ENCODE measurements around the gene ZNF747. TPM values are rescaled to one million over a fixed set of nuclear protein-coding genes. Genes with fewer than 3 reads are reported as not detected.

The ZNF747 gene
- total RNA-seq, 3 donors from 2014 or later (not counting 1 experiment from before 2014, with no cell fraction given): 5.0 to 8.6 (median 6.3) TPM

GRCh38 chr16:30532285-30533145 is 2.1 kb downstream of the ZNF747 start:
- H3K4me3 ChIP-seq (ENCODE audit: low read length): no peak overlapping the region
- no peak for ATAC-seq
- no peak overlapping the region for H3K27ac ChIP-seq (ENCODE audit: low read length)
- H3K27me3 ChIP-seq (ENCODE audit: control insufficient read depth, insufficient read depth, low read length): no peaks in the 10 kb centered on the region
- H3K36me3 ChIP-seq (ENCODE audit: control insufficient read depth, insufficient read depth, low read length): peaks cover 8% of the 10 kb centered on the region
- Mint-ChIP-seq H3K27ac (peak overlapping the region; percentile 53 to 83), H3K4me1 (peaks cover 28 to 35% of the 10 kb centered on the region in 2 donors), H3K27me3 (ENCODE audit: low read depth in 2 of 2) (no peaks in the 10 kb centered on the region), H3K36me3 (no peaks in the 10 kb centered on the region), H3K4me3 (no peak overlapping the region), H3K9me3 (no peaks in the 10 kb centered on the region)
- TF ChIP-seq CTCF (IDR thresholded peaks at IDR 0.05): no peak
- no peaks in the 10 kb centered on the region for H3K9me3 ChIP-seq (ENCODE audit: control insufficient read depth, insufficient read depth, low read length)
- H3K4me1 ChIP-seq (ENCODE audit: control insufficient read depth, insufficient read depth, low read length): peaks cover 41% of the 10 kb centered on the region
- DNase-seq: no peak
- intact Hi-C loops (cut with micrococcal nuclease): loop anchor here (10.0 kb wide), 1 partner anchor 98 kb away; the partner anchor contains the start of gene DCTPP1
- WGBS (ENCODE audit: insufficient coverage): 97% methylated on average over 57 of the region's 57 CpGs

- TF ChIP-seq CTCF (IDR thresholded peaks at IDR 0.05): no peak
- Mint-ChIP-seq H3K27ac (no peak overlapping the region), H3K4me3 (no peak overlapping the region), H3K4me1 (peaks cover 16 to 30% of the 10 kb centered on the region in 2 donors), H3K27me3 (ENCODE audit: low read depth in 2 of 2) (no peaks in the 10 kb centered on the region), H3K9me3 (no peaks in the 10 kb centered on the region), H3K36me3 (no peaks in the 10 kb centered on the region)
- Histone ChIP-seq H3K36me3 (ENCODE audit: control insufficient read depth, insufficient read depth, low read length) (peaks cover 8% of the 10 kb centered on the region), H3K4me1 (ENCODE audit: control insufficient read depth, insufficient read depth, low read length) (peaks cover 40% of the 10 kb centered on the region), H3K27me3 (ENCODE audit: control insufficient read depth, insufficient read depth, low read length) (no peaks in the 10 kb centered on the region), H3K9me3 (ENCODE audit: control insufficient read depth, insufficient read depth, low read length) (no peaks in the 10 kb centered on the region), H3K4me3 (ENCODE audit: low read length) (no peak overlapping the region), H3K27ac (ENCODE audit: low read length) (no peak overlapping the region)
- WGBS (ENCODE audit: insufficient coverage): 87% methylated on average over 9 of the region's 13 CpGs
- peak in 1 of 2 donors; percentile 61 for DNase-seq
- no peak for ATAC-seq
- intact Hi-C loops (cut with micrococcal nuclease): loop anchor here (10.0 kb wide), 1 partner anchor 96 kb away; the partner anchor contains the start of gene DCTPP1
Observed at GRCh38 chr16:30530163-30531037, 4.3 kb downstream of the ZNF747 start.

GRCh38 chr16:30528799-30529457 is 5.7 kb downstream of the ZNF747 start:
- H3K9me3 ChIP-seq (ENCODE audit: control insufficient read depth, insufficient read depth, low read length): no peaks in the 10 kb centered on the region
- H3K36me3 Mint-ChIP-seq: no peaks in the 10 kb centered on the region
- H3K27me3 Mint-ChIP-seq (ENCODE audit: low read depth in 2 of 2): no peaks in the 10 kb centered on the region
- no peak overlapping the region for H3K27ac Mint-ChIP-seq
- DNase-seq (no peak), ATAC-seq (no peak)
- H3K36me3 ChIP-seq (ENCODE audit: control insufficient read depth, insufficient read depth, low read length): peaks cover 8% of the 10 kb centered on the region
- H3K4me3 ChIP-seq (ENCODE audit: low read length): no peak overlapping the region
- H3K4me1 Mint-ChIP-seq: peaks cover 9 to 24% of the 10 kb centered on the region in 2 donors
- no peak overlapping the region for H3K27ac ChIP-seq (ENCODE audit: low read length)
- intact Hi-C loops (cut with micrococcal nuclease): no loop called here
- TF ChIP-seq CTCF (IDR thresholded peaks at IDR 0.05): no peak
- H3K9me3 Mint-ChIP-seq: no peaks in the 10 kb centered on the region
- no peaks in the 10 kb centered on the region for H3K27me3 ChIP-seq (ENCODE audit: control insufficient read depth, insufficient read depth, low read length)
- WGBS (ENCODE audit: insufficient coverage): 85% methylated on average over 4 of the region's 4 CpGs
- H3K4me1 ChIP-seq (ENCODE audit: control insufficient read depth, insufficient read depth, low read length): peaks cover 27% of the 10 kb centered on the region
- peak overlapping the region; percentile 67 for H3K4me3 Mint-ChIP-seq
